Sigmoid colon (tissue), 4 donors: ENCODE results near the gene TFEB.

Source experiments
- CTCF ChIP-seq, 4 experiments: fragments of 450-650 bp in 3 of 4; fragments of 200-600 bp in 1 of 4; IDR thresholded peaks; one replicate each; pipeline ENCODE4 v1.5.1; 2016 to 2019; ENCODE audit warnings: antibody characterized with exemption in 4 of 4, mild to moderate bottlenecking in 3 of 4, moderate library complexity in 2 of 4
- EP300 ChIP-seq, 4 donors: sonication (generic); formaldehyde crosslinking; IDR thresholded peaks; one replicate each; pipeline ENCODE4 v1.6.1; 2017; ENCODE audit warnings: antibody characterized with exemption in 4 of 4
- POLR2A ChIP-seq, 2 donors: fragments of 450-650 bp; IDR thresholded peaks; one replicate each; pipeline ENCODE4 v1.6.1; 2016; ENCODE audit warnings: antibody characterized with exemption in 2 of 2, mild to moderate bottlenecking in 2 of 2, moderate library complexity in 2 of 2

- TF ChIP-seq CTCF (IDR thresholded peaks at IDR 0.05) (no peak), EP300 (IDR thresholded peaks at IDR 0.05) (no peak), POLR2A (IDR thresholded peaks at IDR 0.05) (no peak)
These were observed 88.3 kb downstream of the TFEB start for GRCh38 chr6:41647061-41647511.
